Hematopoietic multipotent progenitor cell treated with erythropoietin and hydrocortisone succinate and interleukin-3 and kit ligand, for 17 days (in vitro differentiated cells): Measurements from ENCODE around the gene EMX2.
"Not testable (repeated sequence)": the region's sequence is repeated elsewhere in the genome, so short reads cannot be mapped to it uniquely, and the experiment has no call there.

Experiments used
- DNase-seq: peaks from one replicate; pipeline ENCODE4 v3.0.0-alpha.2; 2015; ENCODE audit warnings: low spot score

The EMX2 gene

GRCh38 chr10:117560942-117561341 lies 18.4 kb downstream of the EMX2 start:
- no peak for DNase-seq

DNA sequence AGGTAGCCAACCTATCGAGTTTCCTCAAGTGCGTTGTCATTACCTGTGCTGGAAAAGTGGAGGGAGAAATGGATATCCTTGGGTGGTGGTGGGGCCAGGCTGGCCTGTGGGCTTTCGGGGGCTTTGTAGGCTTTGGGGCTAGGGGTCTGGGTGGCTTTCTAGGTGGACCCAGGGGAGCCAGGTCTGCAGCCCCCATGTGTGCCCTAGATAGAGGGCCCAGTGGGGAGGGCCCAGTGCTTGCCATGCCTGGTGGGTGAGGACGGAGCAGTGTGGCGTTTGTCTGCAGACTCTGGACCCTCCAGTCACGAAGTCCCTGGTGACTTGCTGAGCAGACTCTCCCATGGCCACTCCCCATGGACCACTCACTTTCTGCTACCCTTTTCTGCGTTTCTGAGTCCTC lies 19.7 kb downstream of the EMX2 start:
- no peak for DNase-seq

- DNase-seq: no peak
These were observed 20.6 kb downstream of the EMX2 start for GRCh38 chr10:117562896-117563737.

GRCh38 chr10:117563780-117564179 lies 21.2 kb downstream of the EMX2 start:
- no peak for DNase-seq

GRCh38 chr10:117565068-117565467 lies 22.5 kb downstream of the EMX2 start:
- DNase-seq: no peak

DNA sequence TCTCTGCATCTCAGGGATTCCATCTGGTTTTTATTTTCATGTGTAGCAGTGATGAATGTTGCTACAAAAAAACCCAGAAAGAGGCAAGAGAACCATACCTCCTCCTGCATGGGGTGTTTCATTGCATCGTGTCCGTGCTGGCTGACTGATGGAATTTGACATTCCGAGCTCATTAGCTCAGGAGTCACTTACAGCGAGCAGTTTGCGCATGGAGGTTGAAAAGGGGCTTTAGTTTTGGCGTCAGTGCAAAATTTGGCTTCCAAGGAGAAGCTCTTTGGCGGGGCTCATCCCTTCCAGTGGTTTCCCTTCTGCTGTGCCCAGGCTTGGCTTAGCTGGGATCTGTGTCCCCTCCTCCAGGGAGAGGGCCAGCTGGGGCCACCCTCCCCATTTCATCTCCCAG lies 25.8 kb downstream of the EMX2 start:
- DNase-seq: no peak

GRCh38 chr10:117569610-117570390 lies 27.3 kb downstream of the EMX2 start:
- no peak for DNase-seq

- DNase-seq: no peak
These were observed 28.3 kb downstream of the EMX2 start for GRCh38 chr10:117570880-117571279.

DNA sequence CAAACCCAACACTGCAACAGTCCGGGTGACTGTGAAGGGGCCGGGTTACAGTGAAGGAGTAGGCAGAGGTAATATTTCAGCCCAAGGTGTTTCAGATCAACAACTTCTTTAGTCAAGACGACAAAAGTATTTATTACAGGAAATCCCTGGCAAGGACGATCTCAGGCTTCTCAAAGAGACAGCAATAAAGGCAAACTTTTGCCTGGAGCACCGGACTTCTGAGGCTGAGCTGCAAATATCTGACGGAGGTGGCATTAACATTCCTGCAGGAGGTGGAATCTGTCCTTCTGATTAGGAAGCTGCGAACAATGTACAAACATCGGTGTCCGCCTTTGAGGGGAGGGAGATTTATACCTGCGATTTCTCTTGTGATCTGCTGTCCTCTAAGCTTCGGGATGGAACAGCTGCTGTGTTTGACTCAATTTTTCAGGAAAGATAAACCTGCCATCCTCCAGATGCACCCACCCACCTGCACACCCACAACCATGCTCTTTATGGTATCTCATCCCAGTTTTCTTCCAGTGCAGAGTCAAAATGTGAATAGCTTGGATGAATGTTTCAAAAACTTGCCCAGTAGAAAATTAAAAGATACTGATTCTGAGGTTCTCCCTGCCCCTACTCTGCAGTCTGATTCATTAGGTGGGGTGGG lies 32.1 kb downstream of the EMX2 start:
- DNase-seq: no peak

GRCh38 chr10:117578490-117578889 lies 35.9 kb downstream of the EMX2 start:
- no peak for DNase-seq

DNA sequence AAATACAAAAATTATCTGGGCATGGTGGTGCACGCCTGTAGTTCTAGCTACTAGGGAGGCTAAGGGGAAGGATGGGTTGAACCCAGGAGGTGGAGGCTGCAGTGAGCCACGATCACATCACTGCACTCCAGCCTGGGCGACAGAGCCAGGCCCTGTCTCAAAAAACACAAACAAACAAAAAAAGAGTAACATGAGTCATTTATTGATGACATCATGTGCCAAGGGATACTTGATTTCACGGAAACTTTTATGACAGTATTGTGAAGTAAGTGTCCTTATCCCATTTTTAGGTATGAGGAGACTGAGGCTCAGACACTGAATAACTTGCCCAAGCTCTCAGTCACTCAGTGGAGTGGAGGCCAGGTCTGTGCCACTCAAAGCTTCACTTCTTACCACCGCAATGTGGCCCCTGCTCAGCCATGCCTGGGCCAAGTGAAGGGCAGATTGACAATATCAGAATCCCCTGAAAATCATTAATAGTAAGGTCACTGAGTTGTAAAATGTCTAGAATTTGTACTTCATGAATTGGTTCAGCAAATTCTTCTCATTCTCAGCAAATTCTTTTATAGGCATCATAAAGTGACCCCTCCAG lies 36.5 kb downstream of the EMX2 start:
- no peak for DNase-seq

GRCh38 chr10:117581961-117582360 lies 39.4 kb downstream of the EMX2 start:
- no peak for DNase-seq

- DNase-seq: not testable (repeated sequence)
These were observed 42.3 kb downstream of the EMX2 start for GRCh38 chr10:117584831-117585230.

- no peak for DNase-seq
These were observed 44.5 kb downstream of the EMX2 start for GRCh38 chr10:117587036-117587435.

GRCh38 chr10:117590101-117590875 lies 47.7 kb downstream of the EMX2 start:
- DNase-seq: no peak

GRCh38 chr10:117591043-117591442 lies 48.5 kb downstream of the EMX2 start:
- DNase-seq: no peak

DNA sequence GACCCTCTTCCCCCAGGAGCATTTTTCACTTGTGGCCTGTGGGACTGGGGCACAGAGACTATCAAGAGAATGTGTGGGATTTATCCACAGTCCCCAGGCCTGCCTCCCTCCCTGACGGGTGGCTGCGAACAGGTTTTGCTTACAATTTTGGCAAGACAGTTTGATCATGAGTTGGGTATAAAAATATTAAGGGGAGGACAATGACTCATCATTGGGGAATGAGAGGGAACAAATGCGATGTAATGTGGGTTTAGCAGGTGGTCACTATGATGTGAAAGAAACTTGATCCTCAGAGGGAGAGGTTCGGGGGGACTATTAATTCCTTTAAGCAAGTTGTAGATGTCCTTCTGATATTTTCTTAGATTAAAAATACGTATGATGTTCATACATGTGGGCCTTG lies 52.2 kb downstream of the EMX2 start:
- no peak for DNase-seq

DNA sequence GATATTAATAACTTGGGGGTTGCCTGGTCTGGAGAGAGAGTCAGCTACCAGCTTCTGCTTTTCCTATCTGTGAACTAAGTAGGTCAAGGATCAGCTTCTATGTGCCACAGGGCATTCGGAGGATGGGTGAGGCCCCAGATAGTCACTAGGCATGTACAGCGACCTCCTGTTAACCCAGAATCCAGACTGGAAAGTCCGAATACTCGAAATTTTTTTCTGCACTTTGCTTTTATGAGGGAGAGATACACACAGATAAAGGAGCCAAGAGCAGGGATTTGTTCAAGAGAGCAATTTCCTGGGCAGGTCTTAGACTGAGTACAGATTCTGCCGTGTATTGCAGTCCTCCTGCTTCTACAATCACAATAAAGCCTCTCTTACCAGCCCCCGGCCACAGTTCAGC lies 54.2 kb downstream of the EMX2 start:
- DNase-seq: no peak

DNA sequence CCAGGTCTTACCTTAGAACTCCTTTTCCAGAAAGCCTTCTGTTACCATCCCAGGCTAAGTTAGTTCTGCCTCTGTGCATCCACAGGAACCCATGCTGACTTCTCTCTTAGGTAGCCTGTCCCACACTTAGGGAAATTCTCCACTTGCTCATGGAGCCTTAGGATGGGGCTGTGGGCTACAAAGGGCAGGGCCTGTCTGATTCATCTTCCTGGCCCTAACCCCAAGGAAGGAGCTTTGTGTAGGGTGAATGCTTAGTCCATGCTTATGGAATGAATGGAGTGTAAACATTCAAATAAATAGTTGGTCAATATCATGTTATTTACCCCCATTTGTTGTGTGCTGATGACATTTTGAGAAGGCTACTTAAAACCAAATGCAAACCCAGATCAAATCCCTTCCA lies 54.7 kb downstream of the EMX2 start:
- no peak for DNase-seq
